ENCODE data around the gene CHD5.

The CHD5 gene

DNA sequence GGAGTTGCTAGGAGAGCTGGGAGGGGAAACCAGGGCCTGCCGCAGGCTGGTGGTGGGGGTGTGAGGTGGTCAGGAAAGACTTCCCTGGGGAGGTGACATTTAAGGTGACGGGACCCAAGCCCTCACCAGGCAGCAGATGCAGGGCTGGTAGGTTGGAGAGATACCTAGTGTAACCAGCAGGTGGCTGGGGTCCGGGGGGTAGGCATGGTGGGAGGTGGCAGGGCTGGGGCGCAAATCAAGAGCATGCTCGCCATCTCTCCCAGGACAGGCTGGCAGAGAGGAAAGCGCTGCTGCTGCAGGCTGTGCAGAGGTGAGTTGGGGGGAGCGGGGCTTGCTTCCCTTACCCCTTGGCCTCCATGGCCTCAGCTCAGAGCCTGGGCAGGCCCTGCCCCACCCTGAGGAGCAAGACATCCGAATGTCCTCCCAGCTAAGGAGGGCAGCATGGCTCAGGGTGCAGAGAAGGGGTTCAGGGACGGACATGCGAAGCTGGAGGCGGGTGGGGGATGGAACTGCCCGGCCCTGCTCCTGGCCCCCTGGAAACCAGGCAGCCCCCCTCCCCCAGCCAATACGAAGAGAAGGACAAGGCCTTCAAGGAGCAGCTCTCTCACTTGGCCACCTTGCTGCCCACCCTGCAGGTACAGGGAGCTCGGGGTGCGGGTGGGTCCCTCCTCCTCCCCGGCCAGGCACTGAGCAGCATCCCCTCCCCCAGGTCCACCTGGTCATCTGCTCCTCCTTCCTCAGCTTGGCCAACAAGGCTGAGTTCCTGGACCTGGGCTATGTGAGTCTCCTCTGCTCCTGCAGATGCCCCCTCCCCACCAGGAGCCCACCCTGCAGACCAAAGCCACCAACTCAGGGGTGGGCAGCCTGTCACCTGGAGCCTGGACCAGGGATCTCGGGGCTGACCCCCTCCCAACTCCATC is 29.8 kb upstream of the CHD5 start:
- no peak for DNase-seq (ENCODE audit: low spot score)
- in situ Hi-C loops (cut with MboI; ENCODE audit: low sequenced_read_pairs, unreplicated experiment) = no loop called here
- TF ChIP-seq, protein P1, sequence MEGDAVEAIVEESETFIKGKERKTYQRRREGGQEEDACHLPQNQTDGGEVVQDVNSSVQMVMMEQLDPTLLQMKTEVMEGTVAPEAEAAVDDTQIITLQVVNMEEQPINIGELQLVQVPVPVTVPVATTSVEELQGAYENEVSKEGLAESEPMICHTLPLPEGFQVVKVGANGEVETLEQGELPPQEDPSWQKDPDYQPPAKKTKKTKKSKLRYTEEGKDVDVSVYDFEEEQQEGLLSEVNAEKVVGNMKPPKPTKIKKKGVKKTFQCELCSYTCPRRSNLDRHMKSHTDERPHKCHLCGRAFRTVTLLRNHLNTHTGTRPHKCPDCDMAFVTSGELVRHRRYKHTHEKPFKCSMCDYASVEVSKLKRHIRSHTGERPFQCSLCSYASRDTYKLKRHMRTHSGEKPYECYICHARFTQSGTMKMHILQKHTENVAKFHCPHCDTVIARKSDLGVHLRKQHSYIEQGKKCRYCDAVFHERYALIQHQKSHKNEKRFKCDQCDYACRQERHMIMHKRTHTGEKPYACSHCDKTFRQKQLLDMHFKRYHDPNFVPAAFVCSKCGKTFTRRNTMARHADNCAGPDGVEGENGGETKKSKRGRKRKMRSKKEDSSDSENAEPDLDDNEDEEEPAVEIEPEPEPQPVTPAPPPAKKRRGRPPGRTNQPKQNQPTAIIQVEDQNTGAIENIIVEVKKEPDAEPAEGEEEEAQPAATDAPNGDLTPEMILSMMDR (IDR thresholded peaks at IDR 0.05; ENCODE audit: borderline replicate concordance, control extremely low read depth, extremely low read depth, insufficient read depth, missing control alignments) = peak; percentile 7

DNA sequence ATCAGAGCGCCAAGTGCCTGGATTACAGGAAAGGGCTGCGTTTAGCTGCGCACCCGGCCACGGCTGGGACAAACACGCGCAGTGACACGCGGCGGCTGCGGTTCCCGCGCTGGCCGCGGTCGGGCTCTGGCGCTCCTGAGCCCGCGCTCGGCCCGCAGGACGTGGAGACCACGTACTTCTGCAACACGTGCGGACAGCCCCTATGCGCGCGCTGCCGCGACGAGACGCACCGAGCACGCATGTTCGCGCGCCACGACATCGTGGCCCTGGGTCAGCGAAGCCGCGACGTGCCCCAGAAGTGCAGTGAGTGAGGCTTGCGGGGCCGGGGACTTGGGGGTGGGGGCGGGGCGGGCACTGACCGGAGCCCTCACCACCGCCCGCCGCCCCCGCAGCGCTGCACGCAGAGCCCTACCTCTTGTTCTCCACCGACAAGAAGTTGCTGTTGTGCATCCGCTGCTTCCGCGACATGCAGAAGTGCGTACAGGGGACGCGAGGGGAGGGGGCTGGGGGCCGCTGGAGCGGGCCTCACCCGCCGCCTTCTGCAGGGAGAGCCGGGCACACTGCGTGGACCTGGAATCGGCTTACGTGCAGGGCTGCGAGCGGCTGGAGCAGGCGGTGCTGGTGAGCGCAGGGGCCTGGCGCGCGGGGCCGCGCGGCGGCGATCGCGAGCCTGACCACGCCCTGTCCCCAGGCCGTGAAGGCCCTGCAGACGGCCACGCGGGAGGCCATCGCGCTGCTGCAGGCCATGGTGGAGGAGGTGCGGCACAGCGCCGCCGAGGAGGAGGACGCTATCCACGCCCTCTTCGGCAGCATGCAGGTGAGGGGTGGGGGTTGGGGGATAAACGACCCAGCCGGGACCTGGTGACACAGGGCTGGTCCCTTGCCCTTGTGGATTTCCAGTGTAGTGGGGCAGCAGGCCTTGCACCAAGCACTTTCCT is 28.9 kb upstream of the CHD5 start:
- TF ChIP-seq, protein P1 (IDR thresholded peaks at IDR 0.05; ENCODE audit: borderline replicate concordance, control extremely low read depth, extremely low read depth, insufficient read depth, missing control alignments) = peak; percentile 24
- DNase-seq (ENCODE audit: low spot score) = peak; percentile 78
- in situ Hi-C loops (cut with MboI; ENCODE audit: low sequenced_read_pairs, unreplicated experiment) = no loop called here

DNA sequence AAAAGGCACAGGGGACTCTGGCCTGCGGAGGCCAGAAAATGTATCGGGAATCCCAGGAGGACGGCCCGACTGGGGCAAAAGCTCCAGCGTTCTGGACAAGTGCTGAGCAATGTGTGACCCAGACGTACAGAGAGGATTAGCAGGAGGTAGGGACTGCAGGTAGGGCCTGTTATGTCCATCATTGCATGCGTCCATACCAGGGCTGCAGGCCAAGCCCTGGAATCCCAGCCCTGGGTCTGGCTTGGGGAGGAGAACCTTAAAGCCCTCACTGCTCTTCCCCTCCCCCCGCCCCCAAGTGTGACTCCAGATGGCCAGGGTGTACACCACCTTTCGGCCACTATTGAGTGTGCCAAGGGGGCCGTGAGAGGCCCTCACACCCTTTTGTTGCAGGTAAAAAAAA is 27.8 kb upstream of the CHD5 start:
- in situ Hi-C loops (cut with MboI; ENCODE audit: low sequenced_read_pairs, unreplicated experiment) = no loop called here
- TF ChIP-seq, protein P1 (IDR thresholded peaks at IDR 0.05; ENCODE audit: borderline replicate concordance, control extremely low read depth, extremely low read depth, insufficient read depth, missing control alignments) = no peak
- no peak for DNase-seq (ENCODE audit: low spot score)

DNA sequence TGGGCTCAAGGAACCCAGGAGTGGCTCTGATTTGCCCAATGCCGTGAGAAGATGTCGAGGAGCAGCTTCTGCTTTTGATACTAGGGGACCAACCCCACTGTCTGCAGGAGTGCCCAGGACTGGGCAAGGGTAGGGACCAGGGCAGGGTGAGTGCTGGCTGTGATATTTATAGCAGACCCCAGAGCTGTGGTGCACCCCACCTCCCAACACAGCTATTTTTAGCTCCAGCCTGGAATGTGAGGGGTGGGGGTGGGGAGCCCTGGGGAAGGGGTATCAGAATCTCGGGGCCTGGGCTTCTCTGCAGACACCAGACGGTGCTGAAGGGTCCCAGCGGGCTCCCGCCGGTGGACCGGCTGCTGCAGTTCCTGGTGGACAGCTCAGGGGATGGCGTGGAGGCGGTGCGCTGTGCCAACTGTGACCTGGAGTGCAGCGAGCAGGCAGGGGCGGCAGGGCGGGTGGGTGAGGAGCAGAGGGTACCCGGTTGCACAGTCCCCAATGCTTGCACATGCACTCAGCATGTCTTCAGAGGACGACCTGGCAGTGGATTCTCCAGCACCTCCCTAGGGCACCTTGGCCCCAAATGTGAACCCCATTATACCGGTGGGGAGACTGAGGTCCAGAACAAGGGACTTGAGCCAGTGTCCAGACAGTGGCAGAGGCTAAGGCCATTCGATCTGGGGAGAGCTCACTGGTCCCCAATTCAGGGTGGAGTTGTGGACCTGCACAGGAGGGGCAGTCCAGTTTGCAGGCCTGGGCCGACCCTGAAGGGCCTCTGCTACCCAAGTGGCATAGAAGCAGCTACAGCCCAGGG is 27.2 kb upstream of the CHD5 start:
- TF ChIP-seq, protein P1 (IDR thresholded peaks at IDR 0.05; ENCODE audit: borderline replicate concordance, control extremely low read depth, extremely low read depth, insufficient read depth, missing control alignments) = no peak
- in situ Hi-C loops (cut with MboI; ENCODE audit: low sequenced_read_pairs, unreplicated experiment) = no loop called here

DNA sequence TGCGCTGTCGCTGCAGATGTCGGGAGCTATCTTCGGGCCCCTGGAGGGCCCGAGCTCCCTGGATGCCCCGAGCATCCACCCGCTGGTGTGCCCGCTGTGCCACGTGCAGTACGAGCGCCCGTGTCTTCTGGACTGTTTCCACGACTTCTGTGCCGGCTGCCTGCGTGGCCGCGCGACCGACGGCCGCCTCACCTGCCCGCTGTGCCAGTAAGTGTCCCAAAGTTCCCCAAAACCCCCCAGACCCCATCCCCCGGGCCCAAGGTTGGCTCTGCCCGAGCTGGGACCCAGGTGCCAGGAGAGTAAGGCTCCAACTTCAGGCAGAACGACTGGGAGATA is 26.4 kb upstream of the CHD5 start:
- no peak for DNase-seq (ENCODE audit: low spot score)
- in situ Hi-C loops (cut with MboI; ENCODE audit: low sequenced_read_pairs, unreplicated experiment) = no loop called here
- TF ChIP-seq, protein P1 (IDR thresholded peaks at IDR 0.05; ENCODE audit: borderline replicate concordance, control extremely low read depth, extremely low read depth, insufficient read depth, missing control alignments) = no peak

More for the DNA sequence above, 27.2 kb upstream of the CHD5 start:
- DNase-seq (ENCODE audit: low spot score) = no peak
